CD4-positive, alpha-beta T cell treated with Interferon alpha-2 for 1 hour (primary cell): ENCODE data around the gene PYDC1.
"Not testable (repeated sequence)": the region's sequence is repeated elsewhere in the genome, so short reads cannot be mapped to it uniquely, and the experiment has no call there.

ENCODE experiments used
- DNase-seq, 2 donors: peaks; one replicate each; pipeline ENCODE4 v3.0.0-alpha.2; 2020 to 2022

PYDC1 gene

GRCh38 chr16:31216422-31217135 is at the start of gene PYDC1:
Gene PYDC1 (minus strand): TSS chr16:31217135. CDS start chr16:31217028, 107 bp downstream.
- DNase-seq, result no peak

DNA sequence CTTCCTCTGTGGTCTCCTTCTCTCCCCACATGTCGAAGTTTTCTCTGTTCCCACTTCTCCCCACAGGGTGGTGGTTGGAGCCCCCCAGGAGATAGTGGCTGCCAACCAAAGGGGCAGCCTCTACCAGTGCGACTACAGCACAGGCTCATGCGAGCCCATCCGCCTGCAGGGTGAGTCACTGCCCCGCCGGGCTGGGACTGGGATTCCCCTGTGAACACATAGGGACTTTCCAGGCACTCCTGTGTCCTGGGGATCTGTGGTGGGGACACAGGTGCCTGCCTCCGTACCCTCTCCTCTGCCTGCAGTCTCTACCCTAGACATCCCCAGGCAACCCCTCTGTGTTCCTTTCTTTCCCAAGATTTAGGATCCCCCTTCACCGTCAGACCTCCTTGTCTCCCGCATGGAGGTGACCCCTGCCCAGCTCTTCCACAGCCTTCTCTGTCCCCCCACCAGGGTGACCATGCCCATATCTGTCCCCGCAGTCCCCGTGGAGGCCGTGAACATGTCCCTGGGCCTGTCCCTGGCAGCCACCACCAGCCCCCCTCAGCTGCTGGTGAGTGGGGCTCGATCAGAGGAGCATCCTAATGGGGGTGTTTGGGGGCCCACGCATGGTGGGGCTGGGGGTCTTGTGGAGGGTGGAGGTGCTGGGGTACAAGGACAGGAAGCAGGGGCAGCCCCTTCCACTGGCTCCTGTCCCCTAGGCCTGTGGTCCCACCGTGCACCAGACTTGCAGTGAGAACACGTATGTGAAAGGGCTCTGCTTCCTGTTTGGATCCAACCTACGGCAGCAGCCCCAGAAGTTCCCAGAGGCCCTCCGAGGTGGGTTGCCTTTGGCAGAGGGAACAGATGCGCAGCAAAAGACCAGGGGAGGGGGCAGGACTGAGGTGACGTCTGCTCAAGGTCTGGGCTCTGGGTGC is 48.7 kb upstream of the PYDC1 start:
- peak; percentile 60 to 66 for DNase-seq

DNA sequence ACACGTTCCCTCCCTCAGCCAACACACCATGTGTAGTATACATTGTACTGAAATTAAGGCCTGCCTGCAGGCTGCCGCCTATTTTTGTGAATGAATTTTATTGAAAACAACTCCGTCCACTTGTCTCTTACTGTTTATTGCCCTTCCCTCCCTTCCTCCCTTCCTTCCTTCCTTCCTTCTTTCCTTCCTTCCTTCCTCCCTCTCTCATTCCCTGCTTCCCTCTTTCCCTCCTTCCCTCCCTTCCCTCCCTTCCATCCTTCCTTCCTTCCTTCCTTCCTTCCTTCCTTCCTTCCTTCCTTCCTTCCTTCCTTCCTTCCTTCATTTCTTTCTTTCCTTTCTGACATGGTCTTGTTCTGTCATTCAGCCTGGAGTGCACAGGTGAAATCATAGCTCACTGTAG is 45.1 kb upstream of the PYDC1 start:
- no peak for DNase-seq

GRCh38 chr16:31260136-31260931 is 43.4 kb upstream of the PYDC1 start:
- DNase-seq, result no peak

GRCh38 chr16:31258366-31258765 is 41.4 kb upstream of the PYDC1 start:
- no peak for DNase-seq

DNA sequence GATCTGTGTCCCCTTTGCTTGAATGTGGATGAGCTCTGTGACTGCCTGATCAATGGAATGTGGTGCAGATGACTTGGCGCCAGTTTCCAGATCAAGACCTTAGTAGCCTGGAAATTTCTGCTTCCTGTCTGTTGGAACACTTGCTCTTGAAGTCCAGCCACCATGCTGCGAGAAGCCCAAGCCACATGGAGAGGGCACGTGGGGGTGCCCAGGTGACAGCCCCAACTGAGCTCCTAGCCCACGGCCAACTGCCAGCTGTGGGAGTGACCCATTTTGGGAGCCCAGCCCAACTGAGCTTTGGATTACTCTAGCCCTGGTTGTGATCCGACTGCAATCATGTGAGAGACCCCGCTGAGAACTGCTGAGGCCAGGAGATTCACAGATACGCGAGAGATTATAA is 39.5 kb upstream of the PYDC1 start:
- no peak for DNase-seq

- DNase-seq, result peak; percentile 34 to 74
These were observed 36.7 kb upstream of the PYDC1 start for GRCh38 chr16:31253642-31254045.

- DNase-seq, result no peak
These were observed 34.5 kb upstream of the PYDC1 start for GRCh38 chr16:31251435-31251834.

GRCh38 chr16:31250782-31251384 is 33.9 kb upstream of the PYDC1 start:
- no peak for DNase-seq

- DNase-seq, result no peak
These were observed 31.4 kb upstream of the PYDC1 start for GRCh38 chr16:31248344-31248743.

DNA sequence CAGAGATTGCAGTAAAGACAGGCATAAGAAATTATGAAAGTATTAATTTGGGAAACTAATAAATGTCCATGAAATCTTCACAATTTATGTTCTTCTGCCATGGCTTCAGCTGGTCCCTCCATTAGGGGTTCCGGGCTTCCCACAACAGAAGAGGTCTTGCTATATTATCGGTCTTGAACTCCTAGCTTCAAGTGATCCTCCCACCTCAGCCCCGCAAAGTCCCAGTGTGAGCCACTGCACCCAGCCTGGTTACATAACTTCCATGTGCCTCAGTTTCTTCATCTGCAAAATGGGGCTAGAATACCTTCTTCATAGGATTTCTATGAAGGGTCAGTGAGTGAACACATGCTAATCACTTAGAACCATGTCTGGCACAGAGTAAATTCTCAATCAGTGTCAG is 29.4 kb upstream of the PYDC1 start:
- no peak for DNase-seq

DNA sequence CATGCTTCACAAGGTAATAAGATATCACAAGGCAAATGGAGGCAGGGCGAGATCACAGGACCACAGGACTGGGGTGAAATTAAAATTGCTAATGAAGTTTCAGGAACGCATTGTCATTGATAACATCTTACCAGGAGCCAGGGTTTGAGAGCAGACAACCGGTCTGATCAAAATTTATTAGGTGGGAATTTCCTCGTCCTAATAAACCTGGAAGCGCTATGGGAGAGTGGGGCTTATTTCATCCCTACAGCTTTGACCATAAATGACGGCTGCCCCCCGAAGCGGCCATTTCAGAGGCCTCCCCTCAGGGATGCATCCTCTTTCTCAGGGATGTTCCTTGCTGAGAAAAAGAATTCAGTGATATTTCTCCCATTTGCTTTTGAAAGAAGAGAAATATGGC is 28.7 kb upstream of the PYDC1 start:
- DNase-seq, result not testable (repeated sequence)

- peak; percentile 11 to 27 for DNase-seq
These were observed 27.1 kb upstream of the PYDC1 start for GRCh38 chr16:31243734-31244670.

DNA sequence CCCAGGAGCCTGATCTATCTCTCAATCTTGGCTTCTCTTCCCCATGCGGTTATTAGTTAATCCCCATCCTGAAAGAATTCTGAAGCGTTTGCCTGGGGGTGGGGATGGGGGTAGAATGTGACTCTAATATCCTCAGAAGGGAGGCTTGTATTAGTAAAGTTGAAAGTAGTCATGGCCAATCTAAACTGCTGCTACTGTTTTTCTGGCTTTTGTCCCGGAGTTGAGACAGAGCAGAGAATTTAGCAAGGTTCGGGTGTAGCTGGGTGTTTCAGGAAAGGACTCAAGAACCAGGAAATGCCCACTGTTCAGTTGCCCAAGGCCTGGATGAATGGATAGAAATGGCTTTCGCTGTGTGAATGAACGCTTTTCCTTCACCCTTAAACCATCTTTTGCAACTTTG is 25.3 kb upstream of the PYDC1 start:
- no peak for DNase-seq

DNA sequence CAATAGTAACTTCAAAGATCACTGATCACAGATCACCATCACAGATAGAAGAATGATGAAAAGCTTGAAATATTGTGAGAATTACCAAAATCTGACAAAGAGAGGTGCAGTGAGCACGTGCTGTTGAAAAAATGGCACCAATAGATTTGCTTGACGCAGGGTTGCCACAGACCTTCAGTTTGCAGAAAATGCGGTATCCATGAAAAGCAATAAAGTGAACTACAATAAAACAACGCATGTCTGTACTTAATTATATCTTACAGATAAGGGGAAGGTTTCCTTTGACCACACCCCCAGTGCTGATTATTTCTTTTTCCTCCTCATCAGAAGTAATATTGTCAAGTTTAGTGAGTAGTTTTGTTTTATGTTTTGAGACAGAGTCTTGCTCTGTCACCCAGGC is 21.1 kb upstream of the PYDC1 start:
- DNase-seq, result no peak

DNA sequence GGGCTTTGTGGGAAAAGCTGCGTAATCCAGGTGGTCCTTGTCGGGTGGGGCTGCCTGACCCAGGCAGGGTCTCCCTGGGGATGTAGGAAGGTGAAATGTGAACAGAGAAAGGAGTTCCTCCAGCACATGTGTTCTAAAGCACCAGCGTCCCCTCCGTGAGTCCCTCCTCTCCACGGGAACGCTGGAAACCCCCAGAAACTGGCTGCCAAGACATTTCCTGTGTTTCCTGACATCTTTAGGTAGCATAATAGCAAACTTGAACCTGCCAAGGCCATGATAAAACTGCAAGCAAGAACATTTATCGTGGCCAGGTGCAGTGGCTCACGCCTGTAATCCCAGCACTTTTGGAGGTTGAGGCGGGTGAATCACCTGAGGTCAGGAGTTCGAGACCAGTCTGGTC is 12.6 kb upstream of the PYDC1 start:
- no peak for DNase-seq

- no peak for DNase-seq
These were observed 11.3 kb upstream of the PYDC1 start for GRCh38 chr16:31228206-31228605.

GRCh38 chr16:31225193-31225592 is 8.3 kb upstream of the PYDC1 start:
- DNase-seq, result no peak

GRCh38 chr16:31224092-31224955 is 7.4 kb upstream of the PYDC1 start:
- no peak for DNase-seq

DNA sequence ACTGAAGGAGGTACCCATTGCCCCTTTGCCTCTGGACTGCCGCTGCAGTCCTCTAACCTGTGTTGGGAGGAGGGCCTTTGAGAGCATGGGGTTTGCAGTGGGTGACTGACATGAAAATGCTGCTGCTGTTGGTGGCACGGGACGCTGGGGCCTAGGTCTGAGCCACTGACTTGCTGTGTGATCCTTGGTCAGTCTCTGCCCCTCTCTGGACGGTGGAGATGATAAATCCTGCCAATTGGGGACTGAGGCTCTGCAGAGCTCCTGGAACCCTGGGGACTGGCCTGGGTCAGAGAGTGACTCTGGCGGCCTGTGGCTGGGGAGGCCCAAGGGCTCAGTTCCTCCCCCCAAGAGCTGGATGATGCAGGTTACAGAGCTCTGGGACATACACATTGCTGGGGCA is 6.1 kb upstream of the PYDC1 start:
- no peak for DNase-seq
